NK-92 (cell line): Measurements from ENCODE around the gene GLIS2.

Experiments
- DNase-seq: peaks from one replicate; lab custom pipeline; 2025; ENCODE audit not compliant: unreplicated experiment; lab: John Stamatoyannopoulos, UW

Gene GLIS2

DNA sequence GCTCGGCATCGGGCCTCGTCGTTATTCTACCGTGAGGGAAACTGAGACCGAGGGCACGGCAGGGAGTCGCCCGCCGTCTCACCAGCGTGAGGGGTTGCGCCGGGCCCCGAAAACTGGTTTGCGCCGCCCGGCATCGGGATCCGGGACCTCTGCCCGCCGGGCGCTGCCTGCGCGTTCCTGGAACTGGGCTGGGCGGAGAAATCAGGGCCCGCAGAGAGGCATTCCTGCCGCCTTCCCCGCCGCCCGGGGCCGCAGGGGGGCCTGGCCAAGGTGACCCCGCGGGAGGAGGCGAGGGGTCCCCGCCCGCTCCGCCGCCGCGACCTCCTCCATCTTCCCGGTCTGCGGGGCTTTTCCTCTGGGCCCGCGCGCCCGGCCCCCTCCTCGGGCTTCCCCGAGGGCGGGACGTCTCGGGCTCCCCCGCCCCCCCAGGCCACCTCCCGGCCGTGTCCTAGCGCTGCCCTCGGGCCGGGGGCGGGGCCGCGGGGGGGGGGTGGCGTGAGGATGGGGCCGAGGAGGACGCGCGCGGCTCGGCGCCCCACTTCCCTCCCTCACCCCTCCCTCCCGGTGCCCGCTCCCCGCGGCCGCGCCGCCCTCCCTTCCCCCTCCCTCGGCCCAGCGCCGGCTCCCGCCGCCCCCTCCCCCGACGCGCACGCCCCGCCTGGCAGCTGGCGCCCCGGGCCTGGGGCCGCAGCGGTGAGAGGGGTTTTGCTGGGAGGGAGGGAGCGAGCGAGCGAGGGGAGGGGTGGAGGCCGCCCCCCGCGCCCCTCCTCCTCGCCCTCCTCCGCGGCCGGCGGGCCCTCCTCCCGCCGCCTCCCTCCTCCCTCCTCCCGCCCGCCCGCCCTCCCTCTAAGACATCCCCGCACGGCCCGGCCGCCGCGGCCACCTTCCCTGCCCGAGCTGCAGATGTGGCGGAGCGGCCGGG, at the start of gene GLIS2:
TSS of gene GLIS2 (plus strand) at position 882 of the 922 bp plus-strand sequence. CDS start 16,214 bp downstream, outside the sequence.
- DNase-seq = no peak

DNA sequence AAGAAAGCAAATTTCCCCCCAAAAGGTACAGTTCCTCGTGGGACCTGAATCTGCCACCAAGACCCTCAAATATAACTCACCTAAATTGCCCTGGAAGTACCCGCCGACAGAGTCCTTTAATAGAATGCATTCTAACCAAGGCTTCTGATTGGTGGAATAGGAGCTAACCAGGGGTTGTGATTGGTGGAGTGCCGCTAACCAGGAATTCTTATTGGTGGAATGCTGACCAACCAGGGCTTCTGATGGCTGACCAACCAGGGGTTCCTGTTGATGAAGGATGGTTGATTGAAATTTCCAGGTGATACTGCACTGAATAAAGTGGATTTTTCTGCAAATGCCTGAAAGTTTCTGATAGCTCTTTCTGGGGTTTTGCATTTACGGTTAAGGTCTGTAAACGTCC, 49.5 kb upstream of the GLIS2 start:
- DNase-seq = no peak

DNA sequence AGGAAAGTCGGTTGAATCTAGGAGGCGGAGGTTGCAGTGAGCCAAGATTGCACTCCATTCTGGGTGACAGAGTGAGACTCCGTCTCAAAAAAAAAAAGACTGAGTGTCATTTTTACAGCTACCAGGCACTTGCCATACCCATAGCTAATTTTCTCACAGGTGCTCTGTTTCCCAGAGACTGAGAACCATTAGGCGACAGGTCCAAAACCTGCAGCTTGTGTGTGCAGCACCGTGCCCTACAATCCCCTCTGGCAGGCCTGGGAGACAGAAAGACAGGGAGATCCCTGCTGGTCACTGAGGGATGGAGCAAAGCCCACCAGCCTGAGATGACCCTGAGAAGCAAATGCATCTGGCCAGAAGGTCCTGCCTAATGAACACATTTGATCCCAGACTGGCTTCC, 45.8 kb upstream of the GLIS2 start:
- DNase-seq = no peak

DNA sequence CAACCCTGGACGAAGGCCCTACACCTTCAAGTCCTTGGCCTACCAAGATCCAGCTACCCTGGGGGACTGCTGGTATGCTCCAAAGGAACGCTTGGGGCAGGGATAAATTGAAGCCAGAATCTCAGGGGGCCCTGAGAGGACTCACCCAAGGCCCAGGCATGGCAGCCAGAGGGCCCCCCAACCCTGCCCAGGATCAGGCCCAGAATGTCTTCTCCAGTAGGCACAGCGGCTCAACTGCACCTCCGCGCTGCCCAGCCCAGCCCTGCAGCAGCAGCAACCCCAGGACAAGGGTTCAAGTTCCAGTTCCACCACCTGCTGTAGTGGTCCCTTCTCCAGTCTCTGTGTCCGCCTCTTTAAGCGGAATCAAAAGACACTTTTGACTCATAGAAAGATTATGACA, 45.3 kb upstream of the GLIS2 start:
- no peak for DNase-seq

DNA sequence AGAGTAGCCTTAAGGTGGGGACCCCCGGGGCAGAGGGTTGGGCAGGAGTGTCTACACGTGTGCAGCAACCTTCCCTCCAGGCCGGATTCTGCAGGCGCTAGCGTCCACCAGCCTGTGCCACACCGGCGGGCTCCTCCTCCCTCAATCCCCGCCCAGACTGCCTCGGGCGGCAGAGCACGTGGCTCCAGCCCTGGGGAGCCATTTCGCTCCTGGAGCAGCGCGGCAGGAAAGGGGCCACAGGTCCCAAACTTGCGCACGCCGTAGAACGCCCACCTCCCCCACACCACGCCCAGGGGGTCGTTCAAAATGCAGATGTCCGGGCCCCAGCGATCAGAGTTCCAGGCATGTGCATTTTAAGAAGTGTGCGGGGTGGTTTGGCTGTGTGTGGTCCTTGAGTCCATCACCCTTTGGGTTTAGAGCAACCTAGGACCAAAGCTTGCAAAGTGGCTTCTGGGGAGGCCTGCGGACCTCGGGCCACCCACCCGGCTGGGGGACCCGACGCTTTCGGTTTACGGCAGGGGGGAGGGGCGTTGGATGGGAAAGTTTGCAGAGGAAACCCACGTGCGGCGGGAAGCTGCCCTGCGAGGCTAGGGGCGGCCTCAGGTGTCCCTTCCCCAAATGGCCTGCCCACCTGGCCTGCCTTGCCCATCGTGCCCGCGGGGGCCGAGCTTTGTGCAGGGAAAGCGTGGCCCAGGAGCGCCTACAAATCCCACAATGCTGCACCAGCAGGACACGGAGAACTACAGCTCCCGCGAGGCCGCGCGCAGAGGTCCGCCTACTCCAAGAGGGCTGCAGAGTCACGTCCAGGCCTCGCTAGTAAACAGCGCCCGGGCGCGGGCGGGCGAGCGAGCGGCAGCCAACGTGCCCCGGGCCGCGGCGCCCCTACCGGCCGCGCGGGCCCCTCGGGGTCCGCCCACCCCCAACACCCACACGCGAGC, 44.4 kb upstream of the GLIS2 start:
- no peak for DNase-seq

DNA sequence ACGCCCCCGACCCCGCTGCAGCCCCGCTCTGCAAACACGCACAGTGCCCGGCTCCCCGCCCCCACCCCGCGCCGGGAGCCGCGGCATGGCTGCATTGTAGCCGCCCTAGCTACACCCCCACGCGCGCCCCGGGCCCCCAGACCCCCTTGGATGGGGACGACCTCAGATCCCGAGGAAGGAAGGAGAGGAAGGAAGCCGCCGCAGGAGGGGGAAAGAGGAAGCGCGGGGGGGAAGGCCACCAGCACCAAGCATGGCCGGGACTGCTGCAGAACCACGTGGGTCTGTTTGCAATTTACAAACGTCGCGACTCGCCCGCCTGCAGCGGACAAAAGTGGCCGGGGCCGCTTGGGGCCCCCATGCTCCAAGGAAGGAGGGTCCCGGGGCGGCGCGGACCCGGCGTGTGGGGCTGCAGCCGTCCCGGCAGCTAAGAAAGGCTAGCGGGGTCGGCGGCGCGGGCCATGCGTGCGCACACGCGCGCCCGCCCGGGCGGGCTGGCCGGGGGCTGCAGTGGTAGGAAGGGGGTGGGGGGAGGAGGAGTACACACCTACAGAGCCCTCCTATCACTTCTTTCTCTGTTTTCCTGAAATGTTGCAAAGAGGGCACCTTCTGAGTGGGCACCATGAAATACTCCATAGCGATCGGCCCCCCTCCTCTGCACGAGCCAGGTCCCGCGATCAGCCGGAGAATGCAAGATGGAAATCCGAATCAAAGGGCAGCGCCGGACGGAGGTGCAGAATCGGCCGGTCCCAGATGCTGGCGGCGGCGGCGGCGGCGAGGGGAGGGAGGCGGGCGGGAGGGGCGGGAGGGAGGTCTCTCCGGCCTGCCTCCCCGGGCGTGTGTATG, 43.5 kb upstream of the GLIS2 start:
- DNase-seq = no peak

DNA sequence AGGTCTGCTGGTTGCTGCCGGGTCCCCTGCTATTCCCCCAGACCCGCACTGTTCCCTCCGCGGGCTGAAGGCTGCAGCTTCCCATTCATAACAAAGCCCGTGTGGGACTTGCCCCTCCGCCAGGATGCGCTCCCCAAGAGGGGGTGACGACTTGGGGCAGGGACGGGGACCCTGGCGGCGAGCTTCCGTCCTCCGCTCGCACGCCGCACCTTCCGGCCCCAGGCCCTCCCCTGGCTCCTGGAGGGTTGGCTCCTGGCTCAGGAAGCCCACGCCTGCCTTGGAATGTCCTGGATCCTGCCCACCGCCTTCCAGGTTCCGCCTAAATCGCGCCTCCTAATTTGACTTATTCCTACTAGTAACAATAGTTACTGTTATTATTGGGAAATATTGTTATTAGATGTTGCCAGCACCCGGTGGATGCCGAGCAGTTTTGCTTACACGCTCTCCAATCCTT, 42.0 kb upstream of the GLIS2 start:
- DNase-seq = no peak

DNA sequence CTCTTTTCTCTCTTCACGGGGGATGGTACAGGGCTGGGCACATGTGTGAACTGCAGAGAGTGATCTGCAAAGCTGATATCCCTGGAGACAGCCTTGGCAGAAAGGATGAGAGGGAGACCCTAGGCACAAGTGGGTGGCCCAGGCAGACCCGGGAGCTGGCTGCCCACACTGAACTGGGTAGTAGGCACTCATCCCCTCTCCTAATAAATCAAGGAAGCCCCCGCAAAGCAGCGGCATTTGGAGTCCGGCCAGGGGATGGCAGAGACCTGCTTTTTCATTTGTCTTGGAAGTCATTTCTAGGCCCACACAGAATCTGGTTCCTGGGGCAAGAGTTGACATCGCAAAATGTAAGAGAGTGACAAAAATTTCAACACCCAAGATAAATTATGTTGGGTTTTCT, 40.0 kb upstream of the GLIS2 start:
- DNase-seq = no peak

DNA sequence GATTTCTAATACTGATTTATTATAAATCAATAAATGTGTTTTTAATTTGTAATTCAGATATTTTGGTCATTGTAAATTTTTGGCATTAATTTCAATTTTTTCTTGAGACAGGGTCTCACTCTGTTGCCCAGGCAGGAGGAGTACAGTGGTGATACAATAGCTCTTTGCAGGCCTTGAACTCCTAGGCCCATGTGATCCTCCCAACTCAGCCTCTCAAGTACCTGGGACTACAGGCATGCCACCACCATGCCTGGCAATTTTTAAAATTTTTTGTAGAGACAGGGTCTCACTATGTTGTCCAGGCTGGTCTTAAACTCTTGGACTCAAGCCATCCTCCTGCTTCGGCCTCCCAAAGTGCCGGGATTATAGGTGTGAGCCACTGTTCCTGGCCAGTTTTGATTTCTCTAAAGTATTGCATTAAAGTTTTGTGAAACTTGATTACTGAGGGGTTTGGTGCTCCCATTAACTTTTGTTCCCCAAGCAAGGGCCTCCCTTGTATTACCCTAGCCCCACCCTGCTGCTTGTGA, 37.8 kb upstream of the GLIS2 start:
- no peak for DNase-seq

DNA sequence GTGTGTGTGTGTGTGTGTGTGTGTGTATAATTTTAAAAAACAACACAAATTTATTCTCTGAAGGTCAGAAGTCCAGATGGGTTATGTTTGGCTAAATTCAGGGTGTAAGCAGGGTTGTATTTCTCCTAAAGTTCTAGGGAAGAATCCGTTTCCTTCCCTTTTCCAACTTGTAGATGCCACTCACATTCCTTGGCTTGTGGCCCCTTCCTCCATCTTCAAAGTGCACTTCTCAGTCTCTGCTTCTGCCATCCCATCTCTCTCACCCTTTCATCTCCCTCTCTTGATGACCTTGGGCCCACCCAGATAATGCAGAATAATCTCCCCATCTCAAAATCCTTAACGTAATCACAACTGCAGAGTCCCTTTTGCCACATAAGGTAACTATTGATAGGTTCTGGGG, 35.2 kb upstream of the GLIS2 start:
- no peak for DNase-seq

DNA sequence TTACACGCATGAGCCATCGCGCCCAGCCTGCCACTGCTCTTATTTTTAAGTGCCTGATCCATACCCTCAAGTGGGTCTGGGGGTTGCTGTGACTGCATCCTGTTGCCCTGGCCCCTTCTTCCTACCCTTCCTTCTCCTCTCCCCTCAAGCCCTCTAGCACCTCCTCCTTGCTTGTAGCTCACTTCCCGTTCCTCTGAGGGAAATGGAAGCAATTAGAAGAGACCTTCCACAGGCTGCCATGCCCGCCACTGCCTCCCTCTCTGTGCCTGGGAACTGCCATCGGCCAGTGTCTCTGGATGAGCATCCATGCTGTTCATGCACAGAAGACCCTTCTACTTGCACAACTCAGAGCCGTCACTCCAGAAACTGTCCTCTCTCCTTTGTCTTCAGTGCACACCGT, 32.4 kb upstream of the GLIS2 start:
- no peak for DNase-seq

DNA sequence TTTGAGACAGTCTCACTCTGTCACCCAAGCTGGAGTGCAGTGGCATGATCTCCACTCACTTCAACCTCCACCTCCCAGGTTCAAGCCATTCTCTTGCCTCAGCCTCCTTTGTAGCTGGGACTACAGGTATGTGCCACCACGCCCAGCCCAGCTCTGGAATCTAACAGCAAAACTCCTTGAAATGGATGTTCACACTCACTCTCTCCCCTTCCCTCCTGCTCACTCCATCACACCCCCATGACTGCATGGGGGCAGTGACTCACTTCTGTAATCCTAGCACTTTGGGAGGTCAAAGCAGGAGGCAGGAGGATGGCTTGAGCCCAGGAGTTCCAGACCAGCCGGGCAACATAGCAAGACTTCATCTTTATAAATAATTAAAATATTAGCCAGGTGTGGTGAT, 31.9 kb upstream of the GLIS2 start:
- no peak for DNase-seq

DNA sequence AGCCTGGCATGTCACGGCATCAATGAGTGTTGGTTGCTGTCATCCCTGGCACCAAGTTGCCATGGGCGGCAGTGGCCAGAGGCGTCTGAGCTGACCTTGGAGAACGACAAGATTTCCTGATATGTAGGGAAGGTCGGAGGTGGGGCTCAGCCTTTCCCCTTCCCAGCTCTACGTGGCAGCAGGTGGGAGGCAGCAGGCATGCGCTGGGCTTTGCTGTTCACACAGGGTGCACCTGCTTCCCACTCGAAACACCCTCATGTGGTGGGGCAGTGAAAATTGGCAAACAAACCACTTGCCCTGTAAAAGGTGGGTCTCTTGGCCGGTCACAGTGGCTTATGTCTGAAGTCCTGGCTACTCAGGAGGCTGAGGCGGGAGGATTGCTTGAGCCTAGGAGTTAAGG, 30.7 kb upstream of the GLIS2 start:
- no peak for DNase-seq

DNA sequence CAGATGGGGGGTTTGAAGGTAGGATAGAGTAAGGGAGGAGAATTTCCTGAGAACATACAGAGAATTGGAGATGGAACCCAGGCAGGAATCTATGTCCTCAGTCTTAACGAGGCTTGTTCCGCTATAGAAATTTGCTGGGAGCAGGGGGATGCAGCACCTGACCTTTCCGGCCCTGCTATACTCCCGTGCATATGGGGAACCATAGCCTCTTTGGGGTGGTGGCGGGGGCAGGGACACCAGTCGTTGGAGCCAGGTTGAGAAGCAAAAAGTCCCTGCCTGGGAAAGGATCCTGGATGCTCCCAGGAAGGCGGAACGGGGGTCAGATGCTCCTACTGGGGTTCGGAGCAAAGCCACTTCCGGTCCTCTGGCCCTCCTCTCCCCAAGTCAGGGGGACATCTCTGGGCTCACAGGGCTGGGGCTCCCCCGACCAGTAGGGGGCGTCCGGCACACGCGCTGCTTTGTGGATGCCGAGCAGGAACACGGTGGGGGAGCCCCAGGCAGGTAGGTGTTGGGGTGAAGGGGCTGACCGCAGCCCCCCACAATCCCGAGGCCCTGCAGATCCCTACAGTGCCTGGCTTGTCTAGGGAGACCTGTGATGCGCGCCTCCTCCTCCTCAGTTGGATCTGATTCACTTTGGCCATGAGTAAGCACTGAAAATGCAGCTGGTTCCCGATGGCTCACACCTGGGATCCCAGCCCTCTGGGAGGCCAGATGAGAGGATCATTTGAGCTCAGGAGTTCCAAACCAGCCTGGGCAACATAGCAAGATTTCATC, 27.5 kb upstream of the GLIS2 start:
- DNase-seq = no peak

DNA sequence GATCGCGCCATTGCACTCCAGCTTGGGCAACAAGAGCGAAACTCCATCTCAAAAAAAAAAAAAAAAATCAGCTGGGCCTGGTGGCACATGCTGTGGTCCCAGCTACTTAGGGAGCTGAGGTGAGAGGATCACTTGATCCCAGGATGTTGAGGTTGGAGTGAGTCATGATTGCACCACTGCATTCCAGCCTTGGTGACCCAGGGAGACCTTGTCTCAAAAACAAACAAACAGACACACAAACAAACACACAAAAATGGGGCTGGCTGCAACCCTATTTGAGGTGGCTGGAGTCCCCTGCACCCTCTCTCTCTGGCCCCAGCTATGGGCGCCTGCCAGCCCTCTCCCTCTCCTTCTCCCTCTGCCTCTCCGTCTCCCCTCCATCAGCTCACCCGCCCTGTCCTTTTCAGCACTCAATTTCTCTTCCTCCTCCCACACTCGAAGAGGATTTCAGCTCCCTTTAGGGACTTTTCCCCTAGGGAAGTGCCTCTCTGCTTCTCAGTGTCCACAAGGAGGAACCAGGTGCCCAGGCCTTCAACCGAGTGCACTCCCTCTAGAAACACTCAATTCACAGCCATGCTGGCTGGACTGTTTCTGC, 25.5 kb upstream of the GLIS2 start:
- DNase-seq = no peak

DNA sequence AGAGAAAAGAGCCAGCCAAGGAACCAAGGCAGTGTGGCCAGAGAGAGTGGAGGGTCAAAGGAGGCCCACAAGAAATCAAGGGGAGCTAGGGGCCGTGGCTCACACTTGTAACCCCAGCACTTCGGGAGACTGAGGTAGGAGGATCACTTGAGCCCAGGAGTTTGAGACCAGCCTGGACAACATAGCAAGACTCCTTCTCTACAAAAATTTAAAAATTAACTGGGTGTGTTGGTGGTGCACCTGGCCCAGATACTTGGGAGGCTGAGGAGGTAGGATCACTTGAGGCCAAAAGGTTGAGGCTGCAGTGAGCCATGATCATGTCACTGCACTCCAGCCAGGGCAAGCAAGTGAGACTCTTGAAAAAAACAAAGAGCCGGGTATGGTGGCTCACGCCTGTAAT, 24.2 kb upstream of the GLIS2 start:
- no peak for DNase-seq

DNA sequence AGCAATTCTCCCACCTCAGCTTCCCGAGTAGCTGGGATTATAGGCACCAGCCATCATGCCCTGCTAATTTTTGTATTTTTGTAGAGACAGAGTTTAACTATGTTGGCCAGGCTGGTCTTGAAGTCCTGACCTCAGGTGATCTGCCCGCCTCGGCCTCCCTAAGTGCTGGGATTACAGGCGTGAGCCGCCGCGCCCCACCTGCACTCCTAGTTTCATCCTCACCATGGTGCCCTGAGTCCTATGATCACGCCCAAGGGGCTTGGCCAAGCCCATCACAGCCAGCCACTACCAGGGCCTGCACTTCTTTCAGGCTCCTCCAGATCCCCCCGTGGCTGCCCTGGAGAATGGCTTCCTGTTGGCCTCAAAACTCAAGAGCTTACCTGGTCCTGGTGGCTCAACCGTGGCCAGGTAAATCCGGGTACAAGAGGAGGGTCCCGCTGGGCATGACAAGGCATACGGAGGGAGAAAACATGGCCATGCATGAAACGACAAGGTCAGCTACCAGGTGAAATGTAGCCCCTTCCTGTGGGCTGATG, 22.6 kb upstream of the GLIS2 start:
- no peak for DNase-seq

DNA sequence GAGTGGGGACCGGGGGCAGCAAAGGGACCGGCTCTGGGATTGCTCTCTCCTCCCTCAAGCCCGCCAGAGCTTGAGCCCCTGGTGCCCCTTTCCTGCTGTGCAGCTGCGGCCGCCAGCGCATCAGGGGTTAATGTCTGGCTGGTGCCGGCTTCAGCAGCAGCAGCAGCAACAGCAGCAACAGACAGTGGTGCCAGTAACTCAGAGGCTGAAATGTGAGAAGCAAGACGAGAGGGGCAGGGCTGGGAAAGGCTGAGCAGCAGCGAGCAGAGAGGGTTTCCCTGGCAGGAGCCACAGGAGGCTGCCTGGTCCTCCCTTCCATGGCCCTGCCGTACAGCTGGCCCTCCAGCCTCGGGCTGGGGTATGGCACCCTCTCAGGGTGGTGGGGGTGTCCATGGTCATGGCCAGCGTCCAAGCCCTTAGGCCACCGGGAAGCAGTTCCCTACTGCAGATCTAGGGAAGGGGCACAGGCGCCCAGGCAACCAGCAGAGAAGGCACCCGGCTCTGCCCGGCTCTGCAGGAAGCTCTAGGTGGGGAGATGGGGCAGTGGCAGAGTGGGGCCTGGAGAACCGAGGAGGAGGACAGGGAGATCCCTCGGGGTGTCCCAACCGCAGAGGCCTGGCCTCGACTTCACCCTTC, 21.9 kb upstream of the GLIS2 start:
- DNase-seq = no peak

DNA sequence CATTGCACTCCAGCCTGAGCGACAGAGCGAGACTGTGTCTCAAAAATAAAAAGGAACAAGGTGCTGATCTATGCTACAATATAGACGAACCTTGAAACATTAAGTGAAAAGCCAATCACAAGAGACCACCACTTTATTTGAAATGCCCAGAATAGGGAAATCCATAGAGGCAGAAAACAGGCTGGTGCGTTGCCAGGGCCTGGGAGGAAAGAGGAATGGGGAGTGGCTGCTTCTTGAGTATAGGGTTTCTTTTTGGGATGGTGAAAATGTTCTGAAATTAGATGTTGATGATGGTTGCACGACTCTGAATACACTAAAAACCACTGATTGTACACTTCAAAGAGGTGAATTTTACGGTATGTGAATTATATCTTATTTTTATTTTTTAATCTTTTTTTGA, 20.3 kb upstream of the GLIS2 start:
- no peak for DNase-seq
